Amygdala (tissue), 56 donors: Measurements from ENCODE around the gene PTPRK.

Experiments used
- DNase-seq, 56 donors: peaks; one replicate each; lab custom pipeline; 2025; lab: John Stamatoyannopoulos, UW

The PTPRK gene

GRCh38 chr6:128517124-128517523 lies 3.3 kb downstream of the PTPRK start:
- no peak for DNase-seq

- DNase-seq: peak in 2 of 56 donors; percentile 9 to 37
Measured at GRCh38 chr6:128516514-128516898, 3.9 kb downstream of the PTPRK start.

- DNase-seq: peak in 1 of 56 donors; percentile 4
Measured at GRCh38 chr6:128515550-128516513, 4.6 kb downstream of the PTPRK start.

- DNase-seq: peak in 1 of 56 donors; percentile 7
Measured at GRCh38 chr6:128513878-128514277, 6.5 kb downstream of the PTPRK start.

- no peak for DNase-seq
Measured at GRCh38 chr6:128512296-128512695, 8.1 kb downstream of the PTPRK start.

GRCh38 chr6:128511506-128511905 lies 8.9 kb downstream of the PTPRK start:
- DNase-seq: no peak

GRCh38 chr6:128509709-128510108 lies 10.7 kb downstream of the PTPRK start:
- no peak for DNase-seq

GRCh38 chr6:128508588-128509296 lies 11.7 kb downstream of the PTPRK start:
- peak in 20 of 56 donors; percentile 9 to 75 (median 40) for DNase-seq

- no peak for DNase-seq
Measured at GRCh38 chr6:128507337-128508310, 12.8 kb downstream of the PTPRK start.

- DNase-seq: no peak
Measured at GRCh38 chr6:128505603-128506002, 14.8 kb downstream of the PTPRK start.

GRCh38 chr6:128504003-128504654 lies 16.3 kb downstream of the PTPRK start:
- no peak for DNase-seq

GRCh38 chr6:128500749-128501600 lies 19.4 kb downstream of the PTPRK start:
- no peak for DNase-seq

- DNase-seq: no peak
Measured at GRCh38 chr6:128500014-128500413, 20.4 kb downstream of the PTPRK start.

- DNase-seq: no peak
Measured at GRCh38 chr6:128499079-128499731, 21.2 kb downstream of the PTPRK start.

- no peak for DNase-seq
Measured at GRCh38 chr6:128498234-128498633, 22.2 kb downstream of the PTPRK start.

GRCh38 chr6:128495536-128496333 lies 24.7 kb downstream of the PTPRK start:
- DNase-seq: no peak

GRCh38 chr6:128494440-128494839 lies 26.0 kb downstream of the PTPRK start:
- DNase-seq: no peak

GRCh38 chr6:128493877-128494276 lies 26.5 kb downstream of the PTPRK start:
- no peak for DNase-seq
